ENCODE measurements around the gene KCNH5.

The KCNH5 gene

DNA sequence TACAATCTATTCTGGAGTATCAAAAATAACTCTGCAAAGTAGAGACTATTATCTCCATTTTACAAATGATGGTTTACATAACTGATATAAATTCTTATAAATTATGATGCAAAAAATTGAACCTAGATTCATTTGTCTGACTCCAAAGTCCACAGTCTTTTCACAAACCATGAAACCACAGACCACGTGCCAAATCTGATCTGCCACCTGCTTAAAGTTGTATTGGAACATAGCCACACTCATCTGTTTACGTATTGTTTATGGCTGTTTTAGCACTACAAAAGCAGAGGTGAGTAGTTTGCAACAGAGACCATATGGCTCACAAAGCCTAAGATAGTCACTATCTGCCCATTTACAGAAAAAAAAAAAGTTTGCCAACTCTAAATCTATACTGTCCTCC is 105.3 kb downstream of the KCNH5 start:
- H3K36me3 ChIP-seq (ENCODE audit: insufficient read depth, low read length), result no peaks in the 10 kb centered on the region

DNA sequence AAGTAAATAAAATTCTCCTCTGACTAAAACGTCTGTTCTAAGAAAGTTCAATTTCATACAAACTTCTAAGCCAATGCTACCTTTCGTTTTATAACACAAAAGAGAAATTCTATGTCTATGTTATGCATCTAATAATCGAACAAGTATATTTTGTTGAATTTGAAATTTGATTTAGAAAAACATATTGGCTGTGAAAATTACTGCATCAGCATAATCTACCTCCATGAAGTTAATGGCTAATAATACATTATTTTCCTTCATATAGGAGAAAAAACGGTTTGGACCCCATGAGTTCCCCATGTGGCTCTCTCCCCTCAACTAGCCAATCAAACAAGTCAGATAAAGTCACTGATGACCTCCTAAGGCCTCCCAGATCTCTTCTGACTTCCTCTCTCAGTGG is 106.5 kb downstream of the KCNH5 start:
- H3K79me2 ChIP-seq (ENCODE audit: insufficient read depth, low read length), result no peaks in the 10 kb centered on the region
- no peak overlapping the region for H2AFZ ChIP-seq (ENCODE audit: low read length)
- H4K20me1 ChIP-seq (ENCODE audit: insufficient read depth, low read length, poor library complexity, severe bottlenecking), result no peaks in the 10 kb centered on the region
- H3K4me3 ChIP-seq (ENCODE audit: low read length, poor library complexity, severe bottlenecking), result no peak overlapping the region
- TF ChIP-seq, protein P1, sequence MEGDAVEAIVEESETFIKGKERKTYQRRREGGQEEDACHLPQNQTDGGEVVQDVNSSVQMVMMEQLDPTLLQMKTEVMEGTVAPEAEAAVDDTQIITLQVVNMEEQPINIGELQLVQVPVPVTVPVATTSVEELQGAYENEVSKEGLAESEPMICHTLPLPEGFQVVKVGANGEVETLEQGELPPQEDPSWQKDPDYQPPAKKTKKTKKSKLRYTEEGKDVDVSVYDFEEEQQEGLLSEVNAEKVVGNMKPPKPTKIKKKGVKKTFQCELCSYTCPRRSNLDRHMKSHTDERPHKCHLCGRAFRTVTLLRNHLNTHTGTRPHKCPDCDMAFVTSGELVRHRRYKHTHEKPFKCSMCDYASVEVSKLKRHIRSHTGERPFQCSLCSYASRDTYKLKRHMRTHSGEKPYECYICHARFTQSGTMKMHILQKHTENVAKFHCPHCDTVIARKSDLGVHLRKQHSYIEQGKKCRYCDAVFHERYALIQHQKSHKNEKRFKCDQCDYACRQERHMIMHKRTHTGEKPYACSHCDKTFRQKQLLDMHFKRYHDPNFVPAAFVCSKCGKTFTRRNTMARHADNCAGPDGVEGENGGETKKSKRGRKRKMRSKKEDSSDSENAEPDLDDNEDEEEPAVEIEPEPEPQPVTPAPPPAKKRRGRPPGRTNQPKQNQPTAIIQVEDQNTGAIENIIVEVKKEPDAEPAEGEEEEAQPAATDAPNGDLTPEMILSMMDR (conservative IDR thresholded peaks at IDR 0.05; ENCODE audit: low read length), result no peak
- TF ChIP-seq EZH2phosphoT487 (IDR thresholded peaks at IDR 0.05; ENCODE audit: borderline replicate concordance), result no peak
- no peaks in the 10 kb centered on the region for H3K9me2 ChIP-seq (replicated peaks; ENCODE audit: low read depth, low read length)
- no peak overlapping the region for H3K9ac ChIP-seq (ENCODE audit: low read depth, low read length, poor library complexity, severe bottlenecking)
- H3K4me1 ChIP-seq (ENCODE audit: insufficient read depth, low read length, poor library complexity, severe bottlenecking), result no peaks in the 10 kb centered on the region
- H3K36me3 ChIP-seq (ENCODE audit: insufficient read depth, low read length), result no peaks in the 10 kb centered on the region
- H3K27me3 ChIP-seq (ENCODE audit: insufficient read depth, low read length, poor library complexity, severe bottlenecking), result no peaks in the 10 kb centered on the region
- H3K9me3 ChIP-seq (ENCODE audit: insufficient read depth, low read depth, low read length), result no peaks in the 10 kb centered on the region
- H3K4me2 ChIP-seq (ENCODE audit: low read depth, low read length, poor library complexity, severe bottlenecking), result no peak overlapping the region
- H3F3A ChIP-seq (ENCODE audit: low read depth), result no peaks in the 10 kb centered on the region

More for the DNA sequence above, 105.3 kb downstream of the KCNH5 start:
- Histone ChIP-seq H3K79me2 (ENCODE audit: insufficient read depth, low read length) (no peaks in the 10 kb centered on the region), H4K20me1 (ENCODE audit: insufficient read depth, low read length, poor library complexity, severe bottlenecking) (no peaks in the 10 kb centered on the region), H3K4me3 (ENCODE audit: low read length, poor library complexity, severe bottlenecking) (no peak overlapping the region), H3K4me1 (ENCODE audit: insufficient read depth, low read length, poor library complexity, severe bottlenecking) (no peaks in the 10 kb centered on the region), H3K9me2 (replicated peaks; ENCODE audit: low read depth, low read length) (no peaks in the 10 kb centered on the region), H3K4me2 (ENCODE audit: low read depth, low read length, poor library complexity, severe bottlenecking) (no peak overlapping the region), H3K9me3 (ENCODE audit: insufficient read depth, low read depth, low read length) (no peaks in the 10 kb centered on the region), H2AFZ (ENCODE audit: low read length) (no peak overlapping the region), H3K9ac (ENCODE audit: low read depth, low read length, poor library complexity, severe bottlenecking) (no peak overlapping the region), H3K27me3 (ENCODE audit: insufficient read depth, low read length, poor library complexity, severe bottlenecking) (no peaks in the 10 kb centered on the region), H3F3A (ENCODE audit: low read depth) (no peaks in the 10 kb centered on the region)
- TF ChIP-seq, protein P1 (conservative IDR thresholded peaks at IDR 0.05; ENCODE audit: low read length), result no peak
- TF ChIP-seq EZH2phosphoT487 (IDR thresholded peaks at IDR 0.05; ENCODE audit: borderline replicate concordance), result no peak

DNA sequence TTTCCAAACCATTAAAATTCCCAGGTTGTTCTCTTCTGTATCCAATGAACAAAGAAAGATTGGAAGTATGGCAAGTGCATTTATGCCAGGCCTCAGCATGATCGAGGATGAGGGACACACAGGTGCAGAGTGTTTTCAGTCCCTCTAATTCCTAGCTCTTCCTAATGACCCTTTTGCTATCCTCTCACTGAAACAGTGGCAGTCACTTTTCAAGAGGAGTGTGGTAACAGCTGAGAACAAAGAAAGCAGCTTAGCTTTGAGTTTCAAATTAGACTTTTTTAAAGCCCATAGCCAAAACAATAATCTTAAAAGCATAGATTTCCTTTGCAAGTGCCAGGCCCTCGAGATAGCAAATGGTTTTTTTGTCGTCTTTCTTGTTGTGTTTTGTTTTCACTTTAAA is 110.8 kb downstream of the KCNH5 start:
- Histone ChIP-seq H3K36me3 (ENCODE audit: insufficient read depth, low read length) (no peaks in the 10 kb centered on the region), H3K4me3 (ENCODE audit: low read length, poor library complexity, severe bottlenecking) (no peak overlapping the region), H3K9ac (ENCODE audit: low read depth, low read length, poor library complexity, severe bottlenecking) (no peak overlapping the region), H3K27me3 (ENCODE audit: insufficient read depth, low read length, poor library complexity, severe bottlenecking) (no peaks in the 10 kb centered on the region), H3K9me2 (replicated peaks; ENCODE audit: low read depth, low read length) (no peaks in the 10 kb centered on the region), H3K79me2 (ENCODE audit: insufficient read depth, low read length) (no peaks in the 10 kb centered on the region), H4K20me1 (ENCODE audit: insufficient read depth, low read length, poor library complexity, severe bottlenecking) (no peaks in the 10 kb centered on the region), H3K9me3 (ENCODE audit: insufficient read depth, low read depth, low read length) (no peaks in the 10 kb centered on the region), H2AFZ (ENCODE audit: low read length) (no peak overlapping the region), H3K4me1 (ENCODE audit: insufficient read depth, low read length, poor library complexity, severe bottlenecking) (no peaks in the 10 kb centered on the region), H3K4me2 (ENCODE audit: low read depth, low read length, poor library complexity, severe bottlenecking) (no peak overlapping the region), H3F3A (ENCODE audit: low read depth) (no peaks in the 10 kb centered on the region)
- TF ChIP-seq, protein P1 (conservative IDR thresholded peaks at IDR 0.05; ENCODE audit: low read length), result no peak
- TF ChIP-seq EZH2phosphoT487 (IDR thresholded peaks at IDR 0.05; ENCODE audit: borderline replicate concordance), result no peak
